HPDE6-E6E7 (cell line): Measurements from ENCODE around the gene HOXB2.
"Not testable (repeated sequence)": the region's sequence is repeated elsewhere in the genome, so short reads cannot be mapped to it uniquely, and the experiment has no call there.

Experiments used
- DNase-seq: peaks from one replicate; pipeline ENCODE4 v3.0.0; 2011; ENCODE audit warnings: missing footprints; ENCODE audit errors: extremely low spot score

HOXB2 gene

DNA sequence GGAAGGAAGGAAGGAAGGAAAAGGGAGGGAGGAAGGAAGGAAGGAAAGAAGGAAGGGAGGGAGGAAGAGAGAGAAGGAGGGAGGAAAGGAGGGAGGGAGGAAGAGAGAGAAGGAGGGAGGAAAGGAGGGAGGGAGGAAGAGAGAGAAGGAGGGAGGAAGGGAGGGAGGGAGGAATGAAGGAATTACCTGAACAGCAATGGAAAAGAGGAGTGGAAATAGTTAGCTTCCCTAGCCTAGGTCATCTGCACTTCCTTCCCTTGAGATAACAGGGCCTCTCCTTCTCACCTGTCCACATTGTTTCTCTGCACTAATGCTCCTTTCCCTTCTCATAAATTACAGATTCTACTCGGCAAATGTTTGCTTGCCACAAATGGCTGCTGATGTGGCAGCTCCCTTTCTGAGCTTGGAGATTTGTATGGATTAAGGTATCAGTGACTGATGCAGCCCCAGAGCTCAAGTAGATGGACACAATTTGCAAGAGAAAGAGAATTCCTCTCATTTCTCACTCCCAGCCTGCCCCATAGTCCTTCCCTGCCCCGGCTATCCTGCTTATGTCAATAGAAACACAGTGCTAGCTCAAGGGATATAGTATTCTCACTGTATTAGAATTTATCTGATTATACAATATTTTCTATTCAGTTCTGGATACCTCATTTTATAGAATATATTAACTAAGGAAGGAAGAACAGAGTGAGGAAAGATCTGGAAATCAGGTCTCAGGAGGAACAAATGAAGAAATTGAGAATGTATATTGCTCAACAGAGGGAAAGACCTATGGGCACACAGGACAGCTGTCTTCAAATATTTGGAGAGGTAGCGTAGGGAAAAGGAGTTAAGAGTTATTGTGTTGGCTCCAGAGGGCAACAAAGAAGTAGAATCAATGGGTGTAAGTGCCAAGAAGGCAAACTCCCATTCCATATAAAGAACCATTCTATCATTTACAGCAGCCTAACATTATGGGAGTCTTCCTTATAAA, 28.7 kb downstream of the HOXB2 start:
- DNase-seq: no peak

DNA sequence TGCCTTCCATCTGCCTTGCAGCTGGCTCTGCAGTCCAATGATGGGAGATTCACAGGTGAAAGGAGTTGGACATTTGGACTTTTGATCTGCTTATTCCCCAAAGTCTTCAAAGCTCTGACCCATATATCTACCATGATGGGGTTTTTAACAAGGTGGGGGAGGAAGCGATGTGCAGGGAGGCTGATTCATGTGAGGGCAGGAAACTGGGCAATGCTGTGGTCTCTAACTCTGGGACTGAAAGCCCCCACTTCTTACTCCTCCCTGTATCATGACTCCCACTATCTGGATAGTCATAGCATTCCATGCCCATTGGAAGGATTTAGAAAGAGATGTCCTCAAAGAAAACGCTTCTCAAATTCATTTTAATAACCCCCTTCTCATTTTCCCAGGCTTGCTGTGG, 30.4 kb downstream of the HOXB2 start:
- DNase-seq: no peak

DNA sequence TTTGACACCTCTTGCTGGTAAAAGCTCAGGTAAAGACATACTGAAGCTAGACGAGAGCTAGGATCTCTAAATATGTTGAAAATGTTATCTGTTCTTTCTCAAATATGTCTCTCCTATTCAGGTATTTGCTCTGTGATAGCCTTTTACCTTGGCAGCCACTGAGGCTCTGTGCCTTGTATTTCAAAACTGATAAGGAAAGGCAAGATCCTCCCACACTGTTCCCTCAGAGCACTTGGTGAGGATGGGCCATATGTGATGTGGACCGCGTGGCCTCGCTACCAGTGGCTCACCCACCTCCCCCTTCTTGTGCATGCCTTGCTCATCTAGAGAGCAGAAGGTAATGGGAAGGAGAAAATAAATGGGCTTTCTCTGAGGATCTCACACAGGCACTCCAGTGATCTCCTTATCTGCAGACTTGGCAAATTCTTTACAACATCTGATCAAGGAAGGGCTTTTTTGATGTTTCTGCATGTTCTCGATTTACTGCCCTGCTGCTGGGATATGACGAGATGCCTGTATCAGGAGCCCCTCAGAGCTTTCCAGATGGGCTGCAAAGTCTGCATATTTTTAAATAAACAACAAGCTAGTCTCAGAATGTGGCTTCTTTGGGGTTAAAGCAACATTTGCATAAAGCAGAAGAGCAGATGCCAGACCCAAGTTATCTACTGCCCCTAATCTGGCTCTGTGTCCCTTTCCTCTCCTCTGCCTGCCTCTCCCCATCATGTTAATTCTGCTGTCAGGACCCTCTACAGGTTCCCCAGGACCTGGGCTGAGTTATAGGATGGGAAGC, 31.0 kb downstream of the HOXB2 start:
- DNase-seq: no peak

- no peak for DNase-seq
Observed at GRCh38 chr17:48513097-48513496, 31.8 kb downstream of the HOXB2 start.

DNA sequence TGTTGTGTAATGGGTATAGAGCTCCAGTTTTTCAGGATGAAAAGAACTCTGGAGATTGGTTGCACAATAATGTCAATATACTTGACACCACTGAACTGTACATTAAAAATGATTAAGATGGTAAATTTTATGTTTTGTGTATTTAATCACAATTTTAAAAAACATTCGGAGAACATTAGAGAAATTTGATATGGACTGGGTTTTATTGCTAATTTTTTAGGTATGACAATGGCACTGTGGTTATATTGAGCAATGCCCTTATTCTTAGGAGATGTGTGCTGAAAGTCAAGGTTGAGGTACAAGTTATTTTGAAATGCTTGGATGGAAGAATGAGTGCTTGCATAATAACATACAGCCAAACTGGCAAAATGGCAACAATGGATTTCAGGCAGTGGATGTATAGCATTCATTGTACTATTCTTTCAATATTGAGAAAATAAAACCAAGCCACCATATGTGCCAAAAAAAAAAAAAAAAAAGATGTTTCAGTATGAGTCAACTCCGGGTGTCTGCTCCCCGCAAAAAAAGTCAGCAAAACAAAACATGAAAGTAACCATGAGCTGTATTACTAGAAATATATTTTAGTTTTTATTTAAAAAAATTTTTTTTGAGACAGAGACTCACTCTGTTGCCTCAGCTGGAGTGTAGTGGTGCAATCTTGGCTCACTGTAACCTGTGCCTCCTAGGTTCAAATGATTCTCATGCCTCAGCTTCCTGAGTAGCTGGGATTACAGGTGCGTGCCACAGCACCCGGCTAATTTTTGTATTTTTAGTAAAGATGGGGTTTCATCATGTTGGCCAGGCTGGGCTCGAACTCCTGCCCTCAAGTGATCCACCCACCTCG, 33.9 kb downstream of the HOXB2 start:
- no peak for DNase-seq

DNA sequence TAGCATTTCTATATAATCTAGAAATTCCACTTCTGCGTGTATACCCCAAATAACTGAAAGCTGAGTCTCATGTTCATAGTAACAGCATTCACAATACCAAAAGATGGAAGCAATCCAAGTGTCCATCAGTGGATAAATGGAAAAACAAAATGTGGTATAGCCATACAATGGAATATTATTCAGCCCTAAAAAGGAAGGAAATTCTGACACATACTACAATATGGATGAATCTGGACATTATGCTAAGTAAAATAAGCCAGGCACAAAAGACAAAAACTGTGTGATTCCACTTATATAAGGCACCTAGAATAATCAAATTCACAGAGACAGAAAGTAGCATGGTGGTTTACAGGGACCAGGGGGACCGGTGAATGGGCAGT, 34.5 kb downstream of the HOXB2 start:
- DNase-seq: no peak

GRCh38 chr17:48509708-48510107, 35.2 kb downstream of the HOXB2 start:
- not testable (repeated sequence) for DNase-seq

GRCh38 chr17:48506246-48506645, 38.7 kb downstream of the HOXB2 start:
- no peak for DNase-seq

DNA sequence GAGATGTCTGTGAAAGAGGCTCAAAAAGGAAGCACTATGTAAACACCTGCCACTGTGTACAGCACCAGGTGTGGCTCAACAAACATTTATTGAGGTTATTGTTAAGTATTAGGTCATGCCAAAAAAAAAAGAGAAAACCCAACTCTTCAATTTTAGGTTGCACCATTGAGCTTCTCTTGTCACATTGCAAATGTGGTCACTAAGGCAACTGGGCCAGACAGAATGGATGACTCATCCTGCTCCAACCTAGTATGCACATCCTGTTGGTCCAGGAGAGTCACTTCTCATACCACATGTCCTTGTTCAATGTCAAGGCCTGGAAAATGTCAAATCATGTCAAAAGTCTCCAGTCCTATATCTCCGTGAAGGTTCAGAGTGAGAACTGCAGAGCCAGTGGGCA, 39.1 kb downstream of the HOXB2 start:
- DNase-seq: peak; percentile 67

- no peak for DNase-seq
Observed at GRCh38 chr17:48504953-48505352, 40.0 kb downstream of the HOXB2 start.

- no peak for DNase-seq
Observed at GRCh38 chr17:48503747-48504146, 41.2 kb downstream of the HOXB2 start.

GRCh38 chr17:48502901-48503300, 42.0 kb downstream of the HOXB2 start:
- DNase-seq: no peak

- no peak for DNase-seq
Observed at GRCh38 chr17:48502312-48502711, 42.6 kb downstream of the HOXB2 start.

DNA sequence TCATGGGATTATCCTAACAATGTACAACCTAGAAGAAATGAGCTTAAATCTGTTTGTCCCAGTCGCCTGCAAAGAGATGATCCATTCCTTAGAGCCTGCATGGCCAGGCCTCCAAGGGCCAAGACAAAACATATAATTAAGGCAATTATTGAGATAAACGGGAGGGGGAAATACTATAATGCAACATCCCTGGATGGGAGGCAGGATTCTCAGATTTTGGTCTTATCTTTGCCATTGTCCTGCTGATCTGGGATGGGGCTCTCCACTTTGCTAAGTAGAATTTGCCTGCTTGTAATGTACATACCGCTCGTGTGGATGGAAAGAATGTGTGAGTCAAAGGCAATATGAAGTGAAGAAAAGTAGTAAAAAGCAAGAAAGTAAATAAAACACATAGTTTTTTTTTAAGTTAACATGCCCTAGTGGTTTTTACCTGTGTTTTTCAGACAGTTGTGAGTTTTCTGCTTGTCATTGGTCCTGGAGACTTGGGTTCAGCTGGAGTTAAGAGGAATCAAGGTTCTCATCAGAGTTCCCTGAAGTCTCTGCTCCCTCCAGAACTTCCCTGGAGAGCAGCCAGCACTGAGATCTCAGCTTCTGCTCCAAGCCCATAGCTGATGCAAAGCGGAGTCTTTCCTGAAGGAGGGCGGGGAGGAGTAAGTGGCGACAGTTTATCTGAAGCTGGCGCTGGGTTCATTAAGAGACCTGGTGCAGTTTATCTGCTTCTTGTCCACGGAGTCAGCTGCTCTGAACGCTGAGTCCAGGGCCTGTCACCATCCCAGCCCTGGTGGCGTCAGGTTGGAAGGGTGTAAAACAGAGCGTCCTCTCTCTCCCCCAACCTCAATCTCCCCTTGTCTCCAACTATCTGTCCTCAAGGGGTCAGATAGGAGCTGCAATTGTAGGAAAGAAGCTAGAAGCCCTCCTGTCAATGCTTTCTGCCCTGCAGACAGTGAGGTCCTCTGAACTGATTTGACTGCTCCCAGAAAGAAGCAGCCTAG, 44.2 kb downstream of the HOXB2 start:
- no peak for DNase-seq

DNA sequence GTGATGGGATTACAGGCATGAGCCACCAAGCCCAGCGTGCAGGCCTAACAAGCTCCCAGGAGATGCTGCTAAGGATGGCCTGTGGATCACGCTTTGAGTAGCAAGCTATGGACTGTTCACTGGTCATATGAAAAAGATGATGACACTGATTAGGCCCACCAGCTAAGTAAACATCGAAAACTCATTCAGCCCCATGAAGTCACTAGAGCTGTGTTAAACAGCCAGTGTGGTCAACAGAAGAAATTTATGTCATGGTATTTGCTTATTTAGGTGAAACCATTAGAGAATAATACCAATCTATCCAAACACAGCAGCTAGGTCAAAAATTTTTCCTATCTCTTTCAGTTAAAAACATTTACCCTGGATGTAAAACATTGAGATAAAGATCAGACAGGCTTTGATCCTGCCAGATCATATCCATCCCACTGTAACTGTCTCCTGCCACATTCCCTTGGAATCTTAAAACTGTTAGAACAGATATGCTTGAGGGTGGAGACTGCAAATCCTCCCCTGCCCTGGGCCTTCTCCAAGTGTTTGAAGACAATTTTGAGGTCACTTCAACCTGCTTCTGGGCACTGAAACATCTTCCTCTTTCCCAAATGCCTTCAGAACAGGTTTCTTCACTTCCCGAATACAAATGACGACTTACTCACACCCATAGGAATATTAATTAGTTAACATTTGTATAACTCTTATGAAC, 45.0 kb downstream of the HOXB2 start:
- DNase-seq: no peak

GRCh38 chr17:48499248-48499647, 45.7 kb downstream of the HOXB2 start:
- no peak for DNase-seq

DNA sequence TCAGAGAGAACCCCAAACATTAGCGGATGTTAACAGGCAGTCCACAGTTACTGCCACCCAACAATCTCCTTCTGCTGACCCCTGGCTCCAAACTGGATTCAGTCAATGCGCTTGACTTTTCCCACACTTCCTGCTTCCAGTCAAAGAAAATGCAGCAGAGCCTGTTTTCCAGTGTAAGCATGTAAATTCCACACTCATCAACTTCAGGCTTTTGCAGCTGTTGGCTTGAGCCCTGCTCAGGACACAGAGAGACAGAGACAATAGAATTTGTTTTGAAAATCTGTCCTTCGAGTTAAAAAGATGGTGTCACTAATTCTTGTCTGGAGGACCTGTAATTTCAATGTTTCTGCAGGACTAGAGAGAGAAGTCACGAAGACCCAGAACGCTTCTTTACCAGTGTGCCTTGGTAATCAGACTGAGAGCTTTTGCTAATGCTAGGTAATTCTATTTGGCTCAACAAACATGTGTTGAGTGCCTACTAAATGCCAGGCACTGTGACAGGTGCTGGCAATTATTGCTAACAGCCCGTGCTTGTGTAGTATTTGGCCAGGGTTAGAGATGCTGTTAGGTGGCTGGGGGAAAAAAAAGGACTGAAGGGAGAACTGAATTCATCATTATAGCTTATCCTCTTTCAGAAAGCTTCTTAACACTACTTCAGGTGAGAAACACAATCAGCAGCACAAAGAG, 46.6 kb downstream of the HOXB2 start:
- DNase-seq: no peak

- DNase-seq: no peak
Observed at GRCh38 chr17:48497103-48497502, 47.8 kb downstream of the HOXB2 start.

- no peak for DNase-seq
Observed at GRCh38 chr17:48494335-48494734, 50.6 kb downstream of the HOXB2 start.
